Measurements from ENCODE around the gene USP6NL.

DNA sequence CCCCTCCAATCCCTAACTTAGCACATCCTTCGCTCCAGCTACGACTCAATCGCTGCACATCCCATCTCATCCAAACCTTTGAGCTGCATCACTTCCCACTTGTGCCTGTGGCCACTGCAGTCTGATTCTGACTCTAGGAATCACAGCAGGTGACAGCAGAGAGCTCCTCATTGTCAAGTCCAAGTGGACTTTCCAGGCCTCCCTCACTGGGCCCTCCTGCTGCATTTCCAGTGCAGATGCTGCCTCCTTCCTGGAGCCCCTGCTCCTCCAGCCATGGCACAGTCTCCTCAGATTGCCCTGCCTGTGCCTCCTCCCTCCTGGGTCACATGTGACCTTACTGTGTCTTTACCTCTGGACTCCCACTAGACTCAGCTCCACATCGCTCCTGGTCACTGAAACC lies 157.3 kb downstream of the USP6NL start:
- TF ChIP-seq, protein P1, sequence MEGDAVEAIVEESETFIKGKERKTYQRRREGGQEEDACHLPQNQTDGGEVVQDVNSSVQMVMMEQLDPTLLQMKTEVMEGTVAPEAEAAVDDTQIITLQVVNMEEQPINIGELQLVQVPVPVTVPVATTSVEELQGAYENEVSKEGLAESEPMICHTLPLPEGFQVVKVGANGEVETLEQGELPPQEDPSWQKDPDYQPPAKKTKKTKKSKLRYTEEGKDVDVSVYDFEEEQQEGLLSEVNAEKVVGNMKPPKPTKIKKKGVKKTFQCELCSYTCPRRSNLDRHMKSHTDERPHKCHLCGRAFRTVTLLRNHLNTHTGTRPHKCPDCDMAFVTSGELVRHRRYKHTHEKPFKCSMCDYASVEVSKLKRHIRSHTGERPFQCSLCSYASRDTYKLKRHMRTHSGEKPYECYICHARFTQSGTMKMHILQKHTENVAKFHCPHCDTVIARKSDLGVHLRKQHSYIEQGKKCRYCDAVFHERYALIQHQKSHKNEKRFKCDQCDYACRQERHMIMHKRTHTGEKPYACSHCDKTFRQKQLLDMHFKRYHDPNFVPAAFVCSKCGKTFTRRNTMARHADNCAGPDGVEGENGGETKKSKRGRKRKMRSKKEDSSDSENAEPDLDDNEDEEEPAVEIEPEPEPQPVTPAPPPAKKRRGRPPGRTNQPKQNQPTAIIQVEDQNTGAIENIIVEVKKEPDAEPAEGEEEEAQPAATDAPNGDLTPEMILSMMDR (IDR thresholded peaks at IDR 0.05), result no peak
- TF ChIP-seq GABPB1 (CRISPR knock-in tag; IDR thresholded peaks at IDR 0.05) (no peak), ZNF138 (CRISPR knock-in tag; conservative IDR thresholded peaks at IDR 0.05) (no peak), ETV6 (CRISPR knock-in tag; IDR thresholded peaks at IDR 0.05) (no peak)
